Stimulated activated CD8-positive, alpha-beta memory T cell treated with anti-CD3 and anti-CD28 coated beads, Interleukin-15, amount 100 ng/mL, for 1 hour (primary cell): ENCODE results near the gene IL21R.
"Not testable (repeated sequence)": the region's sequence is repeated elsewhere in the genome, so short reads cannot be mapped to it uniquely, and the experiment has no call there.

ENCODE experiments used
- DNase-seq: peaks from one replicate; pipeline ENCODE4 v3.0.0-alpha.2; 2020; ENCODE audit warnings: low read depth

Gene IL21R

GRCh38 chr16:27427538-27427937 is 25.6 kb downstream of the IL21R start:
- no peak for DNase-seq

- no peak for DNase-seq
These were observed 26.2 kb downstream of the IL21R start for GRCh38 chr16:27428026-27428785.

- DNase-seq: no peak
These were observed 27.4 kb downstream of the IL21R start for GRCh38 chr16:27429330-27429871.

- no peak for DNase-seq
These were observed 28.0 kb downstream of the IL21R start for GRCh38 chr16:27429981-27430441.

- DNase-seq: no peak
These were observed 28.5 kb downstream of the IL21R start for GRCh38 chr16:27430512-27430911.

- no peak for DNase-seq
These were observed 29.0 kb downstream of the IL21R start for GRCh38 chr16:27430923-27431484.

GRCh38 chr16:27431773-27432532 is 30.0 kb downstream of the IL21R start:
- DNase-seq: no peak

- no peak for DNase-seq
These were observed 30.6 kb downstream of the IL21R start for GRCh38 chr16:27432558-27432957.

GRCh38 chr16:27433191-27433590 is 31.2 kb downstream of the IL21R start:
- not testable (repeated sequence) for DNase-seq

GRCh38 chr16:27433636-27434035 is 31.7 kb downstream of the IL21R start:
- no peak for DNase-seq

GRCh38 chr16:27434141-27435051 is 32.4 kb downstream of the IL21R start:
- DNase-seq: no peak

- DNase-seq: not testable (repeated sequence)
These were observed 33.2 kb downstream of the IL21R start for GRCh38 chr16:27435146-27435545.

GRCh38 chr16:27436065-27436464 is 34.1 kb downstream of the IL21R start:
- DNase-seq: no peak

- no peak for DNase-seq
These were observed 35.1 kb downstream of the IL21R start for GRCh38 chr16:27436921-27437650.

GRCh38 chr16:27437946-27438345 is 36.0 kb downstream of the IL21R start:
- no peak for DNase-seq

- no peak for DNase-seq
These were observed 37.5 kb downstream of the IL21R start for GRCh38 chr16:27439271-27440018.

- no peak for DNase-seq
These were observed 39.3 kb downstream of the IL21R start for GRCh38 chr16:27441276-27441675.

- DNase-seq: no peak
These were observed 40.0 kb downstream of the IL21R start for GRCh38 chr16:27441998-27442397.

- DNase-seq: no peak
These were observed 42.0 kb downstream of the IL21R start for GRCh38 chr16:27444015-27444414.

- no peak for DNase-seq
These were observed 42.5 kb downstream of the IL21R start for GRCh38 chr16:27444470-27444869.
